ENCODE results near the gene SCYGR8. TPM values are rescaled to one million over a fixed set of nuclear protein-coding genes. Genes with fewer than 3 reads are reported as not detected.

SCYGR8 gene
- polyA plus RNA-seq, 1 of the 3 experiments (the other 2 are of a cell fraction): not detected

DNA sequence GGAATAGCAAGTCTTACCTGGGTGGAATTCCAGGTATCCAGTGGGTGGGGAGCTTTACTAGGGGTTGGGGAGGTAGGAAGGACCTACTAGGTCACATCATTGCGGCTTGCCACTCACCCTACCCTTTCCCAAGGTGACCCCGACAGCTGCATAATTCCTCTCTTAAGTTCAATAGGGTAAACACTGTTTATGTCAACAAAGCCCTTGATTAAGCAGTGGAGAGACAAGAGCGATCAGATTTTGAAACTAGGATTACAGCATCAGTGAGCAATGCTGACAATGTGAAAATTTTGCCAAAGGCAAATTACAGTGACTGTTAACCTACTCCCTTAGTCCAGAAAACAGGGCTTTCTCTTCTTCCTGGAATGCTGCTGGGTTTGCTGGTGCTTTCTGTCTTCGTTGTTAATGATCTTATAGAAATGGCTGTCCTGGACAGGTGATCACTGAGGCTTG is 42.4 kb upstream of the SCYGR8 start:
- CTCF ChIA-PET: interaction anchor here (0.8 kb wide), 1 partner anchor 45 kb away, joined by 3 read pairs; no protein-coding TSS in a partner anchor
- TF ChIP-seq RCOR1 (IDR thresholded peaks at IDR 0.05; ENCODE audit: low read length) (no peak), SMC3 (IDR thresholded peaks at IDR 0.05; ENCODE audit: low read depth, low read length) (no peak), SIN3A (IDR thresholded peaks at IDR 0.05; ENCODE audit: borderline replicate concordance, low read depth, low read length) (no peak), TEAD4 (IDR thresholded peaks at IDR 0.05; ENCODE audit: borderline replicate concordance, insufficient read depth) (no peak), FOXJ3 (CRISPR knock-in tag; IDR thresholded peaks at IDR 0.05) (no peak), GATA2 (CRISPR knock-in tag; IDR thresholded peaks at IDR 0.05) (no peak), NFIC (IDR thresholded peaks at IDR 0.05; ENCODE audit: borderline replicate concordance) (no peak), RAD21 (IDR thresholded peaks at IDR 0.05; ENCODE audit: low read length) (no peak), POLR2AphosphoS5 (IDR thresholded peaks at IDR 0.05; ENCODE audit: low read depth, low read length) (no peak), FOXM1 (IDR thresholded peaks at IDR 0.05; ENCODE audit: low read depth) (no peak)
- TF ChIP-seq, protein P1, sequence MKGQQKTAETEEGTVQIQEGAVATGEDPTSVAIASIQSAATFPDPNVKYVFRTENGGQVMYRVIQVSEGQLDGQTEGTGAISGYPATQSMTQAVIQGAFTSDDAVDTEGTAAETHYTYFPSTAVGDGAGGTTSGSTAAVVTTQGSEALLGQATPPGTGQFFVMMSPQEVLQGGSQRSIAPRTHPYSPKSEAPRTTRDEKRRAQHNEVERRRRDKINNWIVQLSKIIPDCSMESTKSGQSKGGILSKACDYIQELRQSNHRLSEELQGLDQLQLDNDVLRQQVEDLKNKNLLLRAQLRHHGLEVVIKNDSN (IDR thresholded peaks at IDR 0.05; ENCODE audit: borderline replicate concordance, low read depth): no peak
- H3K79me2 ChIP-seq (ENCODE audit: insufficient read depth): no peaks in the 10 kb centered on the region
- no peaks in the 10 kb centered on the region for H3K9me3 ChIP-seq
- H3K36me3 ChIP-seq (replicated peaks in 1 of 2; ENCODE audit: control insufficient read depth in 1 of 2, insufficient read depth in 2 of 2, low read length in 1 of 2): no peaks in the 10 kb centered on the region
- POLR2A ChIA-PET: no interaction called here
- no peak for DNase-seq
- no peak overlapping the region for H3K4me2 ChIP-seq
- H3K9me2 ChIP-seq: no peaks in the 10 kb centered on the region
- no peaks in the 10 kb centered on the region for H4K20me1 ChIP-seq (ENCODE audit: insufficient read depth)
- H3K9ac ChIP-seq: no peak overlapping the region
- peaks cover 14% of the 10 kb centered on the region; the same call in 1 of the 2 replicates for H3K27me3 ChIP-seq (ENCODE audit: insufficient read depth)
- H3F3A ChIP-seq (replicated peaks; ENCODE audit: insufficient read depth): no peaks in the 10 kb centered on the region
- H3K4me1 ChIP-seq (ENCODE audit: control insufficient read depth in 1 of 2, insufficient read depth in 2 of 2, low read depth in 1 of 2, low read length in 1 of 2): no peaks in the 10 kb centered on the region
- no peak overlapping the region for H3K27ac ChIP-seq (ENCODE audit: low read depth in 2 of 2, low read length in 1 of 2)
- no peak overlapping the region for H3K4me3 ChIP-seq (ENCODE audit: low read depth in 2 of 2, low read length in 1 of 2)
- WGBS (ENCODE audit: low lambda C conversion rate): 10% methylated on average over 4 of the region's 4 CpGs
- no peak overlapping the region for H2AFZ ChIP-seq (ENCODE audit: low read depth)

DNA sequence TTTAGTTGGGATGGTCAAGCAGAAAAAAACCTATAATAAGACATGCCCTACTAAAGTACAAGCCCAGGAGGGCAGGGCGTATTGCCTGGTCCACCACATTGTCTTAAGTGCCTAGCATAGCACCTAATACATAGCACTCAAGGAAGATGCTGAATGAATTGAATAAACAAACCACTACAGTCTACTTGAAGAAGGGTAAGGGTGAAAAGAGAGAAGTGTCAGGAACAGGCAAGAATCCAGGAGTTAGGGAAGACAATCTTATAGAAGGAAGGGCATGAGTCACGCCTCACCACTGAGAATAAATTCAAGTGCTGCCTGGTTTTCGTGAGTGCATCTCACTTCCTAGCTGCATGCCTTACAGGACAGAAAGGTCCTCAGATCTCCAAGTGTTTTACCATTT is 41.7 kb upstream of the SCYGR8 start:
- no peaks in the 10 kb centered on the region for H3K9me3 ChIP-seq
- POLR2A ChIA-PET: no interaction called here
- no peak overlapping the region for H3K4me2 ChIP-seq
- peaks cover 17% of the 10 kb centered on the region; the same call in 1 of the 2 replicates for H3K27me3 ChIP-seq (ENCODE audit: insufficient read depth)
- no peaks in the 10 kb centered on the region for H3F3A ChIP-seq (replicated peaks; ENCODE audit: insufficient read depth)
- H3K27ac ChIP-seq (ENCODE audit: low read depth in 2 of 2, low read length in 1 of 2): no peak overlapping the region
- no peaks in the 10 kb centered on the region for H3K4me1 ChIP-seq (ENCODE audit: control insufficient read depth in 1 of 2, insufficient read depth in 2 of 2, low read depth in 1 of 2, low read length in 1 of 2)
- 18% methylated on average over 3 of the region's 3 CpGs for WGBS (ENCODE audit: low lambda C conversion rate)
- no peaks in the 10 kb centered on the region for H3K9me2 ChIP-seq
- H3K79me2 ChIP-seq (ENCODE audit: insufficient read depth): no peaks in the 10 kb centered on the region
- TF ChIP-seq NRF1 (IDR thresholded peaks at IDR 0.05; ENCODE audit: low read depth, low read length) (no peak), MXI1 (IDR thresholded peaks at IDR 0.05; ENCODE audit: low read depth, low read length) (no peak), ELF1 (IDR thresholded peaks at IDR 0.05) (no peak), EP300 (IDR thresholded peaks at IDR 0.05; ENCODE audit: borderline replicate concordance in 1 of 2, low read depth in 1 of 2, low read length in 1 of 2) (no peak), RXRA (IDR thresholded peaks at IDR 0.05; ENCODE audit: borderline replicate concordance, low read depth) (no peak), JUND (IDR thresholded peaks at IDR 0.05) (no peak), TAF1 (IDR thresholded peaks at IDR 0.05; ENCODE audit: borderline replicate concordance, low read depth, low read length) (no peak), CHD2 (IDR thresholded peaks at IDR 0.05; ENCODE audit: low read length, partially characterized antibody) (no peak)
- TF ChIP-seq, protein P2, sequence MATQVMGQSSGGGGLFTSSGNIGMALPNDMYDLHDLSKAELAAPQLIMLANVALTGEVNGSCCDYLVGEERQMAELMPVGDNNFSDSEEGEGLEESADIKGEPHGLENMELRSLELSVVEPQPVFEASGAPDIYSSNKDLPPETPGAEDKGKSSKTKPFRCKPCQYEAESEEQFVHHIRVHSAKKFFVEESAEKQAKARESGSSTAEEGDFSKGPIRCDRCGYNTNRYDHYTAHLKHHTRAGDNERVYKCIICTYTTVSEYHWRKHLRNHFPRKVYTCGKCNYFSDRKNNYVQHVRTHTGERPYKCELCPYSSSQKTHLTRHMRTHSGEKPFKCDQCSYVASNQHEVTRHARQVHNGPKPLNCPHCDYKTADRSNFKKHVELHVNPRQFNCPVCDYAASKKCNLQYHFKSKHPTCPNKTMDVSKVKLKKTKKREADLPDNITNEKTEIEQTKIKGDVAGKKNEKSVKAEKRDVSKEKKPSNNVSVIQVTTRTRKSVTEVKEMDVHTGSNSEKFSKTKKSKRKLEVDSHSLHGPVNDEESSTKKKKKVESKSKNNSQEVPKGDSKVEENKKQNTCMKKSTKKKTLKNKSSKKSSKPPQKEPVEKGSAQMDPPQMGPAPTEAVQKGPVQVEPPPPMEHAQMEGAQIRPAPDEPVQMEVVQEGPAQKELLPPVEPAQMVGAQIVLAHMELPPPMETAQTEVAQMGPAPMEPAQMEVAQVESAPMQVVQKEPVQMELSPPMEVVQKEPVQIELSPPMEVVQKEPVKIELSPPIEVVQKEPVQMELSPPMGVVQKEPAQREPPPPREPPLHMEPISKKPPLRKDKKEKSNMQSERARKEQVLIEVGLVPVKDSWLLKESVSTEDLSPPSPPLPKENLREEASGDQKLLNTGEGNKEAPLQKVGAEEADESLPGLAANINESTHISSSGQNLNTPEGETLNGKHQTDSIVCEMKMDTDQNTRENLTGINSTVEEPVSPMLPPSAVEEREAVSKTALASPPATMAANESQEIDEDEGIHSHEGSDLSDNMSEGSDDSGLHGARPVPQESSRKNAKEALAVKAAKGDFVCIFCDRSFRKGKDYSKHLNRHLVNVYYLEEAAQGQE (IDR thresholded peaks at IDR 0.05; ENCODE audit: low read depth, low read length): no peak
- CTCF ChIA-PET: no interaction called here
- DNase-seq: no peak
- no peak overlapping the region for H3K4me3 ChIP-seq (ENCODE audit: low read depth in 2 of 2, low read length in 1 of 2)
- no peaks in the 10 kb centered on the region for H4K20me1 ChIP-seq (ENCODE audit: insufficient read depth)
- no peaks in the 10 kb centered on the region for H3K36me3 ChIP-seq (replicated peaks in 1 of 2; ENCODE audit: control insufficient read depth in 1 of 2, insufficient read depth in 2 of 2, low read length in 1 of 2)
- no peak overlapping the region for H3K9ac ChIP-seq
- H2AFZ ChIP-seq (ENCODE audit: low read depth): no peak overlapping the region
